Measurements from ENCODE around the gene GPR45.

GRCh38 chr2:105249181-105249580 is 7.6 kb downstream of the GPR45 start:
- TF ChIP-seq CTCF (IDR thresholded peaks at IDR 0.05) = no peak
- TF ChIP-seq POLR2A (IDR thresholded peaks at IDR 0.05) = no peak
- TF ChIP-seq POLR2AphosphoS5 (IDR thresholded peaks at IDR 0.05; ENCODE audit: insufficient read depth in 1 of 2, low read depth in 1 of 2) = no peak
